Astrocyte (in vitro differentiated cells and primary cell): ENCODE results near the gene PRKCA. TPM values are rescaled to one million over a fixed set of nuclear protein-coding genes. Genes with fewer than 3 reads are reported as not detected.

Experiments used
- DNase-seq: peaks from one replicate; pipeline ENCODE4 v3.0.0-alpha.2; 2010; ENCODE audit warnings: low read depth
- FAIRE-seq: peaks from 2 replicates; lab custom pipeline; 2011; peaks lifted over from hg19 to GRCh38; lab: Jason Lieb, UNC
- H2AFZ ChIP-seq: 2 replicates; pipeline ENCODE4 v1.6.0; 2012; ENCODE audit warnings: low read depth, low read length, inconsistent platforms
- H3K27ac ChIP-seq: 2 replicates; pipeline ENCODE4 v1.5.1; 2011; ENCODE audit warnings: low read depth, low read length, inconsistent platforms
- H3K27me3 ChIP-seq: 2 replicates; pipeline ENCODE4 v1.6.0; 2011; ENCODE audit warnings: low read length, inconsistent platforms; ENCODE audit not compliant: insufficient read depth
- H3K36me3 ChIP-seq: 2 replicates; pipeline ENCODE4 v1.5.1; 2011; ENCODE audit warnings: low read length, inconsistent platforms; ENCODE audit not compliant: insufficient read depth
- H3K4me1 ChIP-seq: 2 replicates; pipeline ENCODE4 v1.5.1; 2011; ENCODE audit warnings: low read length, inconsistent platforms; ENCODE audit not compliant: insufficient read depth
- H3K4me2 ChIP-seq: 2 replicates; pipeline ENCODE4 v1.6.0; 2012; ENCODE audit warnings: low read length, inconsistent platforms
- H3K4me3 ChIP-seq: 2 replicates; pipeline ENCODE4 v1.5.1; 2011; ENCODE audit warnings: low read depth, mild to moderate bottlenecking, low read length, inconsistent platforms; ENCODE audit not compliant: insufficient read depth
- H3K79me2 ChIP-seq: 2 replicates; pipeline ENCODE4 v1.6.0; 2012; ENCODE audit warnings: mild to moderate bottlenecking, low read length, inconsistent platforms; ENCODE audit not compliant: insufficient read depth
- H3K9ac ChIP-seq: 2 replicates; pipeline ENCODE4 v1.6.0; 2012; ENCODE audit warnings: mild to moderate bottlenecking, low read length, inconsistent platforms
- H3K9me3 ChIP-seq: 2 replicates; pipeline ENCODE4 v1.5.1; 2012; ENCODE audit warnings: low read depth, mild to moderate bottlenecking, low read length, inconsistent platforms; ENCODE audit not compliant: insufficient read depth
- H4K20me1 ChIP-seq: 2 replicates; pipeline ENCODE4 v1.6.0; 2012; ENCODE audit warnings: low read length, inconsistent platforms; ENCODE audit not compliant: insufficient read depth
- H3K27ac Mint-ChIP-seq: one replicate; pipeline ENCODE4 v1.8.0; 2021; ENCODE audit warnings: mild to moderate bottlenecking, mixed read lengths; ENCODE audit not compliant: unreplicated experiment
- H3K27me3 Mint-ChIP-seq: one replicate; pipeline ENCODE4 v1.8.0; 2021; ENCODE audit warnings: low read depth, mixed read lengths; ENCODE audit not compliant: unreplicated experiment
- H3K36me3 Mint-ChIP-seq: one replicate; pipeline ENCODE4 v1.8.0; 2021; ENCODE audit warnings: low read depth, mixed read lengths; ENCODE audit not compliant: unreplicated experiment
- H3K4me1 Mint-ChIP-seq: one replicate; pipeline ENCODE4 v1.8.0; 2021; ENCODE audit warnings: low read depth, mixed read lengths; ENCODE audit not compliant: unreplicated experiment
- H3K4me3 Mint-ChIP-seq: one replicate; pipeline ENCODE4 v1.8.0; 2021; ENCODE audit warnings: mild to moderate bottlenecking, moderate library complexity, mixed read lengths; ENCODE audit not compliant: unreplicated experiment
- H3K9me3 Mint-ChIP-seq: one replicate; pipeline ENCODE4 v1.8.0; 2021; ENCODE audit warnings: mild to moderate bottlenecking, mixed read lengths; ENCODE audit not compliant: unreplicated experiment
- EZH2 ChIP-seq: IDR thresholded peaks from 2 replicates; pipeline ENCODE4 v1.6.1; 2012; ENCODE audit warnings: mild to moderate bottlenecking, low read length, inconsistent platforms; ENCODE audit not compliant: insufficient read depth
- total RNA-seq: library from RNA; stranded (reverse); gene quantifications from 2 replicates; pipeline ENCODE4 v1.2.1, GENCODE V29; 2021
- TF ChIP-seq, protein P1 (sequence below): IDR thresholded peaks from 2 replicates; pipeline ENCODE4 v1.5.1; 2011; ENCODE audit warnings: low read depth, mild to moderate bottlenecking, inconsistent platforms, low read length, moderate library complexity; ENCODE audit not compliant: insufficient read depth

The PRKCA gene
- total RNA-seq, 1 donor from 2014 or later = 49.9 TPM

DNA sequence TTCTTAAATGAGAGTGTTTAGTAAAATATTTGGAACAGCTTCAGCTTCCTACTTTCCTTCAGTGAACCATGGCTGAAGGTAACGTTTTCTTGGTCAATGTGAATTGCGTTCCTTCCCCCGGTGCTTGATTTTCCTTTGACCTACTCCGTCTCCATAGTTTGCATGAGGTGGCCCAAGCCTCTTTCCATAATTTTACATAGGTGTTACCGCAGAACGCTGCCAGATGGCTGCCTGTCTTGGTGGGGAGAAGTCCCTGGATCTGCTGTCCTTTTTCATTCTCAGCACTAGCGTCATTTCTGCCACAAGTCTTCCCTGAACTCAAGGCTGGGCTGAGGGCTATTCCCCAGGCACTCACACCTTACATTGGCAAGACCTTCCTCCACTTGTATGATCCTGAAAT lies 178.4 kb downstream of the PRKCA start:
- Mint-ChIP-seq H3K27me3 (no peaks in the 10 kb centered on the region), H3K4me1 (peaks cover 3% of the 10 kb centered on the region), H3K9me3 (no peaks in the 10 kb centered on the region), H3K27ac (no peak overlapping the region), H3K36me3 (peaks cover 6% of the 10 kb centered on the region), H3K4me3 (no peak overlapping the region)
- FAIRE-seq (no peak), DNase-seq (no peak)
- Histone ChIP-seq H3K9ac (no peak overlapping the region), H3K27ac (no peak overlapping the region), H3K79me2 (peaks cover 10% of the 10 kb centered on the region), H2AFZ (no peak overlapping the region), H3K4me1 (no peaks in the 10 kb centered on the region), H3K27me3 (no peaks in the 10 kb centered on the region), H3K4me2 (no peak overlapping the region), H3K36me3 (no peaks in the 10 kb centered on the region), H4K20me1 (no peaks in the 10 kb centered on the region), H3K9me3 (no peaks in the 10 kb centered on the region), H3K4me3 (no peak overlapping the region)
- TF ChIP-seq EZH2 = no peak
- TF ChIP-seq, protein P1, sequence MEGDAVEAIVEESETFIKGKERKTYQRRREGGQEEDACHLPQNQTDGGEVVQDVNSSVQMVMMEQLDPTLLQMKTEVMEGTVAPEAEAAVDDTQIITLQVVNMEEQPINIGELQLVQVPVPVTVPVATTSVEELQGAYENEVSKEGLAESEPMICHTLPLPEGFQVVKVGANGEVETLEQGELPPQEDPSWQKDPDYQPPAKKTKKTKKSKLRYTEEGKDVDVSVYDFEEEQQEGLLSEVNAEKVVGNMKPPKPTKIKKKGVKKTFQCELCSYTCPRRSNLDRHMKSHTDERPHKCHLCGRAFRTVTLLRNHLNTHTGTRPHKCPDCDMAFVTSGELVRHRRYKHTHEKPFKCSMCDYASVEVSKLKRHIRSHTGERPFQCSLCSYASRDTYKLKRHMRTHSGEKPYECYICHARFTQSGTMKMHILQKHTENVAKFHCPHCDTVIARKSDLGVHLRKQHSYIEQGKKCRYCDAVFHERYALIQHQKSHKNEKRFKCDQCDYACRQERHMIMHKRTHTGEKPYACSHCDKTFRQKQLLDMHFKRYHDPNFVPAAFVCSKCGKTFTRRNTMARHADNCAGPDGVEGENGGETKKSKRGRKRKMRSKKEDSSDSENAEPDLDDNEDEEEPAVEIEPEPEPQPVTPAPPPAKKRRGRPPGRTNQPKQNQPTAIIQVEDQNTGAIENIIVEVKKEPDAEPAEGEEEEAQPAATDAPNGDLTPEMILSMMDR = no peak

DNA sequence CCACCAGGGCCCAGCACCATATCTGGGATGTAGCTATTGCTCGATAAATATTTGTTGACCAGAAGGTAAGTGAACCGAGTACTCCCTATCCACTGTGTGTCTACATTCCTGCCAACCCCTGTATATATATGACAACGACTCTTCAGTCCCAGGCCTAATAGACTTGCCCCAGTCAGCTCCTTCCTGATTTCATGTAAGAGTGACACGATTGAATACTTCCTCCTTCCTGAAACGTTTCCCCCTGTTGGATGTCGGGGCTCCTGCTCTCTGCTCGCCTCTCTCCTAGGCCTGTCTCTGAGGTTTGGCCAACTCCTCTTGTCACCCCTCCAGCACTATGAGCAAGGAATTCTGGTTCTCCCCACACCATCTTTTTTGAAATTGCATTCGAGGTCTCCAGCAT lies 178.9 kb downstream of the PRKCA start:
- Histone ChIP-seq H3K4me1 (no peaks in the 10 kb centered on the region), H2AFZ (no peak overlapping the region), H3K9ac (no peak overlapping the region), H3K79me2 (peaks cover 9% of the 10 kb centered on the region), H4K20me1 (no peaks in the 10 kb centered on the region), H3K36me3 (no peaks in the 10 kb centered on the region), H3K4me3 (no peak overlapping the region), H3K27ac (no peak overlapping the region), H3K27me3 (no peaks in the 10 kb centered on the region), H3K9me3 (no peaks in the 10 kb centered on the region), H3K4me2 (no peak overlapping the region)
- Mint-ChIP-seq H3K27ac (peak overlapping the region; percentile 48), H3K4me1 (peaks cover 3% of the 10 kb centered on the region), H3K9me3 (no peaks in the 10 kb centered on the region), H3K4me3 (no peak overlapping the region), H3K36me3 (peaks cover 6% of the 10 kb centered on the region), H3K27me3 (no peaks in the 10 kb centered on the region)
- TF ChIP-seq, protein P1 = no peak
- no peak for TF ChIP-seq EZH2
- FAIRE-seq (no peak), DNase-seq (no peak)

DNA sequence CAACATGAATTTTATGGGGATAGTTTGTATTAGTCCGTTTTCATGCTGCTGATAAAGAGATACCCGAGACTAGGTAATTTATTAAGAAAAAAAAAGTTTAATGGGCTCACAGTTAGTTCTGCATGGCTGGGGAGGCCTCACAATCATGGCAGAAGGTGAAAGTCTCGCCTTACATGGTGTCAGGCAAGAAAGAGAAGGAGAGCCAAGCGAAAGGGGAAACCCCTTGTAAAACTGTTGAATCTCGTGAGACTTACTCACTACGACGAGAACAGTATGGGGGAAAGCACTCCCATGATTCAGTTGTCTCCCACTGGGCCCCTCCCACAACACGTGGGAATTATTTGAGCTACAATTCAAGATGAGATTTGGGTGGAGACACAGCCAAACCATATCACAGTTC lies 181.5 kb downstream of the PRKCA start:
- Mint-ChIP-seq H3K9me3 (no peaks in the 10 kb centered on the region), H3K4me3 (no peak overlapping the region), H3K27ac (no peak overlapping the region), H3K36me3 (peaks cover 6% of the 10 kb centered on the region), H3K27me3 (no peaks in the 10 kb centered on the region), H3K4me1 (peaks cover 2% of the 10 kb centered on the region)
- Histone ChIP-seq H3K4me2 (no peak overlapping the region), H4K20me1 (peaks cover 6% of the 10 kb centered on the region), H3K9me3 (no peaks in the 10 kb centered on the region), H3K27me3 (no peaks in the 10 kb centered on the region), H3K27ac (no peak overlapping the region), H3K4me1 (no peaks in the 10 kb centered on the region), H3K9ac (no peak overlapping the region), H3K4me3 (no peak overlapping the region), H2AFZ (no peak overlapping the region), H3K79me2 (peaks cover 23% of the 10 kb centered on the region), H3K36me3 (no peaks in the 10 kb centered on the region)
- DNase-seq (no peak), FAIRE-seq (no peak)
- TF ChIP-seq EZH2 = no peak
- TF ChIP-seq, protein P1 = no peak
